SIG-M5 treated with dmso at 0.1 percent for 504 hours (cell line): ENCODE measurements around the gene PPP4C.
A peak's percentile ranks its signal among the peaks of the same experiment; 100 is the strongest.
"Not testable (repeated sequence)": the region's sequence is repeated elsewhere in the genome, so short reads cannot be mapped to it uniquely, and the experiment has no call there.

Source experiments
- DNase-seq: peaks from one replicate; lab custom pipeline; 2025; ENCODE audit not compliant: unreplicated experiment; lab: John Stamatoyannopoulos, UW

Gene PPP4C

DNA sequence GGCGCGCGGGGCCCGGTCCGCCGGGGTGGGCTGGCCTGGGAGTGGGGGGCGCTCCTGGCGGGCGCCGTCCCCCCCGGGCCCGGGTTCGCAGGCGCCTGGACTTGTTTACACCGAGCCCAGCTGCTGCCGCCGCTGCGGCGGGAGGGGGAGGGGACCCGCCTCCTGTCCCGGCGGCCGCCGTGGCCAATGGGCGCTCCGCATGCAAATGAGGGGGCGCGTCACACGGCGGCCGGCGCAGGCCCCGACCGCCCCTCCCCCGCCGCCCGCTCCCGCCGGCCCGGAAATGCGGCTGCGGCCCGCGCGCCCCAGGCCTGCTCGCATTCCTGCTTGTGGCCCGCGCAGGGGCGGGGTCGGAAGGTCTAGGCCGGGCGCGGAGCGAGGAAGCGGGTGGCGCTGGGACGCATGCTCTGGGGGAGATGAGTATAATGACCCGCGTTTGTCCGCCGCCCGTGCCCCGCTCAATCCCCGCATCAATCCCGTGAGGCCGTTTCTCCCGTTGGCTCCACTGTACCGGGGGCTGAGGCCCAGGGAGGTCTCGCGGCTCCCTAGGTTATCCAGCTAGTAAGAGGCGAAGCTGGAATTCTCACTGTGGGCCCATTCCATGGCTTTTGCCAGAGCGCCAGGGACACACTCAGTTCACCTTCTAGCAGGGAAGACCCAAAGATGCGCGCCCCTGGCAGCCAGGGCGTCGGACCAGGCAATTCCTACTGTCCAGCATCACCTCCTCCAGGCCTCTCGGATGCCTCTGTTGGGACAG is 20.5 kb downstream of the PPP4C start, which contains the start of gene YPEL3:
YPEL3 (minus strand) TSS at position 109 of the 757 bp plus-strand sequence. CDS start 731 bp downstream, outside the sequence.
- no peak for DNase-seq

DNA sequence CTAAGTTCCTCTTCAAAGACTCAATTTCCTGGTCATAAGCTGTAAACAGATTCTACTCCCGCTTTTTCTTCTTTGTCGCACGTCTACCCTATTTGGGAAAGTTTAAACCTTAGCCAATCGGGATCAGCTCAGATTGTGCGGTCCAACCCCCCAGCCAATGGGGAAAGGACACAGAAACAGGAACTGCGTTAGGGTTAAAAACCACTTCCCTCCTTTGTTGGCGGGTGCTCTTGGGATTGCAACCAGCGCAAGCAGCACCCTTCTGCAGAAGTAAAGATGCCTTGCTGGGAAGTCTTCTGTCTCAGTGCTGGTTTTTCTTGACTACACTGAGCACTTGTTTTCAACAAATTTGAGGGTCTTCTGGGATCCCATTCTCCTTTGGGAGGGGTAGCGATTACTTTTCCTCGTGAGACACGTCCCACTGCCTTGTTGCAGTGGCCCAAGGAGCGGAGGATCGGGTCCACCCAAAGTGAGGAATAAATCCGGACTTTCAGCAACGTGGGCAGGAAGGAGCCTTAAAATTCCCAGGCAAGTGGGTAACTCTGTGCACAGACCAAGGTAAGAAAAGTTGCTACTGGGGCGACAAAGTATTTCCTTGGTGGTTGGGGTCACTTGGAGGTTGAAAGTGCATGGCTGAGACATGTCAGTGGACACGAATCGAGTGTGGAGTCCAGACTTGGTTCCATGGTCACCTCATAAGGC is 21.2 kb downstream of the PPP4C start:
- DNase-seq = no peak

DNA sequence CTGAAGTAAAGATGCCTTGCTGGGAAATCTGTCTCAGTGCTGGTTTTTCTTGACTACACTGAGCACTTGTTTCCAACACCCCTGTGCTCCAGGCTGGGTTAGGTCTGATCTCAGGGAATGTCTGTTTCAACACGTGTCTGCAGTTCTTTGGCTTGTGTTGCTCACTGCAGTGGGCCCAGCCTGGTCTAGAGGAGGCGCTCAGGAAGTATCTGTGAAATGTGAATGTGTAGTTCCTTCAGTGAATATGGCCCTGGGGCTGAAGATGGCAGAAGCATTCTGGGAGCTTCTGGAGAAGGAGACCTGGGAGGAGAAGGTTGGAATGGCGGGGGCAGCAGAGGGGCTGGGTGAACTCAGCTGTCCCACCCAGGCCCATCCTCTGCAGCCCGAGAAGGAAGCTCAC is 28.3 kb downstream of the PPP4C start:
- no peak for DNase-seq

DNA sequence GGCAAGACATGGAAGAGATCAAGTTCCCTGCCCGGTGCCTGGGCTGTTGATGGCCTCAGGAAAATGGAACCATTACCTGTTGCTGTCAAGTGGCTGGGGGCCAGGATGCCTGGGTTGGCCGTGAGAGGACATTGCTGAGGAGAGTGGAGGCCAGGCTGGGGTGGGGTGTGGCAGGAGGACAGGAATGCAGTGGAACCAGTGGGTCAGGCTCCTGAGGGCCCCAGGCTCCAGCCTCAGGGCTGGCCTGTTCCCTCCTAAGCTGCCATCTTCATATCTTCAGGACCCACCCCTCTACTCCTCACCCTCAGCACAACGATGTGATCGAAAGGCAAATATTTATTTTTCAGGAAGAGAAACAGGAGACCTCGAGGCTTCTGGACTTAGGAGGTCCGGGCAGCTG is 28.7 kb downstream of the PPP4C start:
- DNase-seq = peak; percentile 30

DNA sequence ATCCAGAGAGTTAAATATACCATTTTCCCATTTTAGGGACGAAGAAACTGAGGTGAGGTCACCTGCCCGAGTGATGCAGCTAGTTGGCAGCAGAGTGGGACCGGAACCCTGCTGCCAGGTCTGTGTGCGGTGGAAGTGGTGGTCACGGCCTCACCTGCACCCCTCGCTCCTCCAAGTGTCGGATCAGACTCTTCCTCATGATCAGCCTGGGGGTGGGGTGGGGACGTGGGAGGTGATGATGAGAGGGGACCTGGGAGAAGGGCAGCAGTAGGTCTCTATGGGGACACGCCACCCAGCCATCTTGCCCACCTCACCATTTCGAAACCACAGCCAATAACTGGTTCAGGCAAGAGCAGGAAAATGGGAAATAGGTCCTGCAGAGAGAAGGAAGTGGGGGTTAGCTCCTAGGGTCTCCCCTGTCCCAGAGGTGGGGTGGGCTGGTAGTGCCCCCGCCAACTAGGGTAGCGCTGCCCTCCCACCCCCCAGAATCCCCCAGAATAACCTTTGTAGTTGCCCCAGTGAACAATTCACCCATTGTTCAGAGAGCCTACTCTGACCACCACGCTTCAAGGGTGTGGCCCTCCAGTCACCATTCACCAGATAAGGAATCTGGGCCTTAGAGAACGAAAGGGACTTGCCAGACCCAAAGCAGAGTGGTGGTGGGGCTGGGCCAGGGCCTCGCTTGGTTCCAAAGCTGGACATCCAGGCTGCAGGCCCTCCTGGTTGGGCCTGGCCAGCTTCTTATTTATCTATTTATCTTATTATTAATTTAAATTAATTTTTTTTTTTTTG is 32.5 kb downstream of the PPP4C start:
- no peak for DNase-seq

DNA sequence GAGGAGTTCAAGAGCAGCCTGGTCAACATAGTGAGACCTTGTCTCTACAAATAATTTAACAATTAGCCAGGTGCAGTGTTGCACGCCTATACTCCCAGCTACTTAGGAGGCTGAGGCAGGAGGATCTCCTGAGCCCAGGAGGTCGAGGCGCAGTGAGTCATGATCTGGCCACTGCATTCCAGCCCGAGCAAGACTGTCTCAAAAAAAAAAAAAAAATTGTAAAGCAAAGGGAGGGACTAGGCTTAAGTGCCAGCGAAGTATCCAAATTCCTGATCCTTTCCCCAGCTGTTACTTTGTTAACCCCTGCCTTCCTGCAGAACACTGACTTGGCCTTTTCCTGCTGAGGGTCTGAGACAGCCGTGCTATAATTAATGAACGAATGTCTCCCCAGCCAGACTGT is 34.9 kb downstream of the PPP4C start:
- DNase-seq = no peak

DNA sequence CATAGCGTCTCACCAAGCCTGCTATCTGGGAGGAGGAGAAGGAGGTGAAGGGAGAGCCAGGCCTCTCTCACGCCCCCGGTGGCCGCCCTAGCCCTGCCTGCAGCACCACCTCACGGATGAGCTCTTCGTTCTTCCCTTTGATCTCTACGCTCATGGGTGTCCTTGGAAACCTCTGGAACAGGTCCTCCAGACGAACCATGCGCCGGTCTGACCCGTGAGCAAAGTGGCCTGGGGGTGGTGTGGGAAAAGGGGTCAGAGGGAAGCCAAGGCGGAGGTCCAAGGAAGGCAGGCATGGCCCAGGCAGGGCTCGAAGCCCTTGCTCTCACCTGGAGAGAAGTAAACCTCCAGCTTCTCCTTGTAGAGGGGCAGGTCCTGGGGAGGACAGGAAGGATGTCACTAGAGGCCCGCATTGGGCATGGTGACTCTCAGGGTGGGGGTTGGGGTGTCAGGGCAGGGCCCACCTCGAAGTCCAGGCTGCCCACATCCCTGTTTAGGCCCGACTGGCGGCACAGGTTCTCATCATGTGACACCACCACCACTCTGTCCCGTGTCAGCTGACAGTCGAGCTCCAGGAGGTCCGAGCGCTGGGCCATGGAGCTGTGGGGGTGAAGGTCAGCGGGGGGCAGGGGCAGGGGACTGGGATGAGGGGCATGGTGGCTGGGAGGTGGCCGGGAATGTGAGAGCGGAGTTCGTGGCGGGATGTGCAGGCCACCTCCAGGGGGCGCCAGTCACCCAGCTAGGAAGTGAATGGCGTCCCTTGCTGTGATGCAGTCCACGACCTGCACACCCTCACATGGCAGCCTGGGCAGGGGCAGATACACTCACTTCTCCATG is 36.6 kb downstream of the PPP4C start:
- DNase-seq = no peak

DNA sequence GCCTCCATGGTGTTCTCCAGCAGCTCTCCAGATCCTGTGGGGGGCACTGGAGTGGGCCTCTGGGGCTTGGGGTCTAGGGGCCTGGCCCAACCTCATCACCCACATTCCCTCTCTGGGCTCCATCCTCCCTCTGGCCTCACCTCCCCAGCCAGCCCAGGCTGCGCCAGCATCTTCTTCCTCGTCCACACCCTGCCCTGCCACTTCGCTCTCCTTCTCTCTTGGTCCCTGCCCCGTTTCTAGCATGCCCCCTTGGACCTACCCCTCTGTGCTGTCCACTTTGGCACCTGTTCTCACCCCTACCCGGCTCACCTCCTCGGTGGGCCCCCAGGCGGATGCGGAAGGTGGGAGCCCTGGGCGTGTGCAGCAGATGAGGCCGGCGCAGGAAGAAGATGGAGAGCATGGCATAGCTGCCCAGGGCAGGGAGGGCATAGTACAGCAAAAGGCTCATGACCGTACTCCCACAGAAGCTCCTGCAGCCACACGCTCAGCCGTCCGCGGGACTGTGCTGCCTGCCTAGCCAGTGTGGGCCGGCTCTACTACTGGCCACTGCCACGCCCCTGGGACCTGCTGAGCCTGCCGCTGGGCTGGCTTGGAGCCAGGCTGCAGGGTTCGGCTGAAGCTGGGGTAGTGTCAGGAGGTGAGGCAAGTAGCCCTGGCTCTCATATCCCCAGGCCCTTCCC is 37.4 kb downstream of the PPP4C start, which contains the start of gene GDPD3:
GDPD3 (minus strand) TSS at position 507 of the 680 bp plus-strand sequence; CDS start at position 448, 59 bp downstream.
- DNase-seq = no peak

DNA sequence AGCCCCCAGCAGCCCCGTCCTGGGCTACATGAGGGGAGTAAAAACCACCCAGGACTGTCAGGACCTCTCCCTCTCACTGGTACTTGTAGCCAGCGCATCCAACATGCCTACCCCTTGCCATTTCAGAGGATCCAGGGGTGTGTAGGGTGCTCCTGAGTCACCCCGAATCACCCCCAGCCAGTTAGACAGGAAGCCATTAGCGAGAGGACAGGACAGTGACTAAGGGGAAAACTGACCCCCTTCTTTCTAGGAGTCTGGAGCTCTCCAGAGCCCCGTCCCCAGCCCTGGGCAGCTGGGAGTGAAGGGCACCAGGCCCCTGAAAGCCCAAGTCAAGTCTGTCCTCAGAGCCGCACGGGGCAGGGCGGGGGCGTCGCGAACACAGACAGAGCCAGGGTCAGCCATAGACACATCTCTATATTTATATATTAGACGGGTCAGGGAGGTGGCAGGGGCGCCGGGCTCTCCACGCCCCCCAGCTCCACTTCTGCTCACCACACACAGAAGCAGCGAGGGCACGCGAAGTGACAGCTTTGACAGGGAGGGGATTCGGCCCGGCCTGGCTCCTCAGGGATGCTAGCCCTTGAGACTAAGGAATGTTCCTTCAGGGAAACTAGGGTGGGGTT is 38.0 kb downstream of the PPP4C start:
- no peak for DNase-seq

DNA sequence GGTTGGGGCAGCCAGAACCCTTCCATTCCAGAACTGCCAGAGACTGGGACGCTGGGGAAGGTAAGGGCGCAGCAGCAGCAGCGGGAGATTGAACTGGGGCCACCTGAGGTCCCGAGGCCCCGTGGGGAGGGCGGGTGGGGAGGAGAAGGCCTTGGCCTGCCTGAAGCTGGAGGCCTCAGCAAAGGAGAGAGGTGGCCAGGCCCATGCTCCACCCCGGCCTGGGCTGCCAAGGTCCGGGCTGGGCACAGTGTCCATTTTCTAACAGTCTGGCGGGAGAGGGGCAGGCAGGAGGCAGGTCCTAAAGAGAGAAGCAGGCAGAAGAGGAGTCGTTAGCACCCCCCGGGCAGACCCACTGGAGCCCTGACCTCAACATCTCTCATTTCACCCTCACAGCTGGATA is 38.6 kb downstream of the PPP4C start:
- DNase-seq = no peak

DNA sequence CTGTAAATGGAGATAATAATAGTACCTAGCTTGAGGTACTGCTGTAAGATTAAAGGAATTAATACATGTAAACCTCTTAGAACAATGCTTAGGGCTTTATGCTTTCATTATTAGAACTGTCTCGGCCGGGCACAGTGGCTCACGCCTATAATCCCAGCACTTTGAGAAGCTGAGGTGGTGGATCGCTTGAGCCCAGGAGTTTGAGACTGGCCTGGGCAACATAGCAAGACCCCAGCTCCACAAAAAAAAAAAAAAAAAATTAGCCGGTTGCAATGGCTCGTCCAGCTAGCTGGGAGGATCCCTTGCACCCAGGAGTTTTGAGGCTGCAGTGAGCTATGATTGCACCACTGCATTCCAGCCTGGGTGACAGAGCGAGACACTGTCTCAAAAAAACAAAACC is 39.0 kb downstream of the PPP4C start:
- DNase-seq = not testable (repeated sequence)

DNA sequence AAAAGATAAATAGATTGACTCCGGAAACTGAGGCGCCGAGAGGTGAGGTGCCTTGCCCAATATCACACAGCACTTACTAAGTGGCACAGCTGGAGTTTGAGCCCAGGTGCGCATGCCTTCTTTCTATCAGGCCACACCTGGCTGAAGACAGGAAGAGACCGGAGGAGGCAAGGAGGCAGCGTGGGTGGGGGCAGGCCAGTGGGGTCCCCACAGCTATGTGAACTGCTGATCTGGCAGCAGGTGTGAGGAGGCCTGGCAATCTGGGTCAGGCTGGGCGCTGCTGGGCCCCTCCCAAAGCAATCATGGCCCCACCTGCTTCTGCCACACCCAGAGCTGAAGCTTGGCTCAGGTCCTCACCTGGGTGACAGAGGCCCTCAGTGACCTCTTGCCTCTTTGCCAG is 39.4 kb downstream of the PPP4C start:
- no peak for DNase-seq

DNA sequence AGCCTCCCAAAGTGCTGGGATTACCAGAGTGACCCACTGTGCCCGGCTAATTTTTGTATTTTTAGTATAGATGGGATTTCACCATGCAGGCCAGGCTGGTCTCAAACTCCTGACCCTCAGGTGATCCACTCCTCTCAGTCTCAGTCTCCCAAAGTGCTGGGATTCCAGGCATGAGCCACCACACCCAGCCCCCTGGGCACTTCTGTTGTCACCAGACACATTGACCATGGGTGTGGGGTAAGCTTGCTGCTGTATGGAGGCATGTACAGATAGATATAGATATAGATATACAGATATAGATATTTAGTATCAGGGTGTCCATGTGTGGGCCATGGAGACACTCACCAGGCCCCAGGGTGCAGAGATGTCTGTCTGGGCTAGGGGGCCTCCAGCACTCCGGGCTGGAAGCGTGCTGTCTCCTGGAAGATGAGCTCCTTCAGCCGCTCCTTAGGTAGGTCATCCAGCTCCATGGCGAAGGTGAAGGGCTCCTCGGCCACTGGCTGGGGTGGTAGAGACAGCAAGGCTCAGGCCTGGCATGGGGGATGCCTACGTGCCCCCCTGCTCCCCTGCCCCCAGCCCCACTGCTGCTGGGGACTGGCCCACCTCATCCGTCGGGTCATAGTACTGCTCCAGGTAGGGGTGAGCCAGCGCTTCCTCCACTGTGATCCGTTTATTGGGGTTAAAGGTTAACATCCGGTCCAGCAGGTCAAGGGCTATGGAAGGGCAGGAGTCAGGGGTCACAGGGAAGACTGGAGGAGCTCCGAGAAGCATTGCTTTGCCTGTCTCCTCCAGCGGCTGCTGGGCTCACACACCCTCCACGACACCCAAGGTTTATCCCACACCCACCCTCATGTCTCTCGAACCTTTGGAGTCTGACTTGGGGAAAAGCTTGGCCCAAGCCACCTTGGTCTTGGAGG is 40.8 kb downstream of the PPP4C start:
- no peak for DNase-seq

DNA sequence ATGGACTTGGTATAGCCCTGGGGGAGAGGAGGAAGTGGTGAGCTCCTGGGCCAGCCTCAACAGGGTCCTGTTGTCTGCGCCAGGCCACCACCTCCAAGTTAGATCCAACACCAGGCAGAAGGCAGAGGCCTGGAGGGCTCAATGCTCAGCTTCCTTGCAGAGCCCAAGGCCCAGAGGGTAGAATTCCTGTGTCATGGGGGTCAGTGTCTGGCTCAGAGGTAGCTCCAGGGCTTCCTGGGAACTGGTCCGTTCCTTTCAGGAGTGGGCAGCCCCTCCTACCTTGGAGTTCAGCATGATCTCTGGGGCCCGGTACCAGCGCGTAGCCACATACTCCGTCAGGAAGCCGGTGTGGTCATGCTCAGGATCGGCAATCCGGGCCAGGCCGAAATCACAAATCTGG is 42.0 kb downstream of the PPP4C start:
- no peak for DNase-seq

DNA sequence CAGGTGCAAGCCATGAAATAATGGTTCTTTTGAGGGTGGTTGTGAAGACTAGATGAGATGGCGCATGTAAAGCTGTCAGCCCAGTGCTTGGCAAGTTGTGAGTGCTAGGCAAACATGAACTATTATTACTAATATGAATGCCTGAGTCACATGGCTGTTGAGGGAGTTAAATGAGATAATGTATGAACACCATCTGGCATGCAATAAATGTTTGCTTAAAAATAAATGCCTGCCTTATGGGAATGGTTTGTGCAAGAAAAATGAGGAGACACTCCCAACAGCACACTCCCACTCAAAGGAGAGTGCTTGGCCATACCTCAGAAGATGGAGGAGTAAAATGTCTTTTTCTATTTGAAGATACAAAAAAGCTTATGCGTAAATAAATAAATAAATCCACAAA is 43.6 kb downstream of the PPP4C start:
- no peak for DNase-seq

DNA sequence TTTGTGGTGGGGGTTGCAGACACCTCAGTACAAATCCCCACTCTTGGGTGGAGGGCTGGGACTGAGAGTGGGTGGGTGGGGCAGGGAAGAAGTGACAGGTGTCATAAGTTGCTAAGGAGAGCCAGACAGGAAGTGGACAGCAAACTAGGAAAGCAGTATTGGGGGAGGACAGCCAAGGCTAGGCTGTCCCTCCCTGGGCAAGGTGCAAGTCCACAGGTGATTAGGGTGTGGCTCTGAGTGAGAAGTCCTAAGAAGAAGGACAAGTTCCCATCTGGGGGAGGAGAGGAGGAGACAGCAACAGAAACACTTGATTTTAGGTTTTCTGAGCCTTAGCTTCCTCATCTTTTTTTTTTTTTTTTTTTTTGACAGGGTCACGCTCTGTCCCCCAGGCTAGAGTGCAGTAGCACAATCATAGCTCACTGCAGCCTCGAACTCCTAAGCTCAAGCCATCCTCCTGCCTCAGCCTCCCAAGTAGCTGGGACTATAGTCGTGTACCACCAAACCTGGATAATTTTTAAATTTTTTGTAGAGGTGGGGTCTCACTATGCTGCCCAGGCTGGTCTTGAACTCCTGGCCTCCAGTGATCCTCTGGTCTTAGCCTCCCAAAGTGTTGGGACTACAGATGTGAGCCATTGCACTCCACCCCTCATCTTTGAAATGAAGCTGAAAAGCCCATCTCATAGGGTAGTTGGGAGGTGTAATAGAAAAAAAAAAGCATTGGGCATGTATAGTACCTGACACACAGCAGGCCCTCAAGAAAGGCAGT is 44.7 kb downstream of the PPP4C start:
- DNase-seq = no peak

DNA sequence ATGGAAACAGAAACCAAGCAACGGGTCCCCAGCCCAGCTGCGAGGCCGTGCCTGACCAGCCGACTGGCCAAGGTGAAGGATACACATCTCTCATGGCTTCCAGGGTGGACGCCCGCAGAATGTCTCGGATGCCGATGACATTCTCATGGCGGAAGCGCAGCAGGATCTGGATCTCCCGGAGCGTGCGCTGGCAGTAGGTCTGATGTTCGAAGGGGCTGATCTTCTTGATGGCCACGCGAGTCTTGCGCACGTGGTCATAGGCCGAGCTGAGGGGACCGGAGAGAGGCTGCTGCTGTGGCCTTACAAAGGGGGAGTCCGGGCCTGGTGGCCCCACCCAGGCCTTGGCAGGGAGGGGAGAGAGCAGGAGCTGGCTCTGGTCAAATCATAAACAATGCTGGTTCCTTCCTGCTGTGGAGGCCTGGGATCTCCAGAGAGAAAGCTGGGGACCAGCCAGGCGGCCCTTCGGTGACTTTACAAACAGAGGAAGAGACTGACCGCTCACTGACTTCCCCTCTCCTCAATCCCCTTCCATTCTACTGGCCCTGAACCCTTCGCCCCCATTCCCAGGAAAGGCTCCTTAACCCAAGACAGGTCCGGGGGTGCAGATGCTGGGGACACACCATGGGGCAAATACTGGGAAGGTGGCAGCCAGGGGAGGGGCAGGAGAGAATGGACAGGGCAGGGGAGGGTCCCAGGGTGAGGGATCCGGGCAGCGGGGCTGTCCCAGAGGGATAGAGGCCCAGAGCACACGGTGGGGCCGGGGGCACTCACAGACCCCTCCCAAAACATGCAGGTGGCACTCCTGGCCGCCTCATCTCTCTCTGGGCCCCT is 46.2 kb downstream of the PPP4C start:
- no peak for DNase-seq
